ENCODE measurements around the gene PSMB7.

GRCh38 chr9:124353811-124354274 is 61.4 kb downstream of the PSMB7 start:
- no peak for TF ChIP-seq CTCF (IDR thresholded peaks at IDR 0.05; ENCODE audit: low read length)
- TF ChIP-seq EZH2 (optimal IDR thresholded peaks at IDR 0.05; ENCODE audit: low read depth, low read length): no peak

Data from MM.1S (cell line).